Fibroblast of the aortic adventitia (primary cell): ENCODE results near the gene HEBP2. TPM values are rescaled to one million over a fixed set of nuclear protein-coding genes. Genes with fewer than 3 reads are reported as not detected.

Source experiments
- DNase-seq: peaks from one replicate; pipeline ENCODE4 v3.0.0-alpha.2; 2010; ENCODE audit warnings: low read depth
- H3K4me3 ChIP-seq: 2 replicates; pipeline ENCODE4 v1.5.1; 2011; ENCODE audit warnings: low read depth, mild to moderate bottlenecking, control low read depth, low read length, moderate library complexity
- total RNA-seq: library from RNA; depleted of rRNA; stranded (reverse); fragments of >200 nt; gene quantifications from 2 replicates; pipeline ENCODE4 v1.2.3, GENCODE V29; 2012; ENCODE audit warnings: low replicate concordance
- TF ChIP-seq, protein P1 (sequence below): IDR thresholded peaks from 2 replicates; pipeline ENCODE4 v1.5.1; 2011; ENCODE audit warnings: mild to moderate bottlenecking, low read length, control low read depth, inconsistent platforms; ENCODE audit not compliant: insufficient read depth

HEBP2 gene
- total RNA-seq, 1 donor = 17.1 TPM

DNA sequence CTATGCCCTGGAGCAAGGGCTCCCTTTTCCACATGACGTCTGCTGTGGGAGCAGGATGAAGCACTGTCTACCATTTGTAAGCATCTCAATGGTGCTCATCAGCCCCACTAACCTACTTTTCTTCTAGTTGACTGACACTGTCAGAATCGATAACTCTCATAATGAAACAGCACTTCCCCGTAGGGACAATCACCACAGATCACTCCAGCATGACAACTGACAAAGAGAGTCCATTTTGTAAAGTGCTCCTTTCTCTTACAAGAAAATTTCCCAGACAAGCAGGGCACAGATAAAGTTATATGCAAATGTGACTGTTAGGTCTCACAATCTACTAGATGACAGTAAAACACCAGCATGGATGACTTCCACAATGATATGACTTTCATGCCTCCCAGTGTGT is 46.4 kb downstream of the HEBP2 start:
- DNase-seq = no peak
- no peak overlapping the region for H3K4me3 ChIP-seq
- TF ChIP-seq, protein P1, sequence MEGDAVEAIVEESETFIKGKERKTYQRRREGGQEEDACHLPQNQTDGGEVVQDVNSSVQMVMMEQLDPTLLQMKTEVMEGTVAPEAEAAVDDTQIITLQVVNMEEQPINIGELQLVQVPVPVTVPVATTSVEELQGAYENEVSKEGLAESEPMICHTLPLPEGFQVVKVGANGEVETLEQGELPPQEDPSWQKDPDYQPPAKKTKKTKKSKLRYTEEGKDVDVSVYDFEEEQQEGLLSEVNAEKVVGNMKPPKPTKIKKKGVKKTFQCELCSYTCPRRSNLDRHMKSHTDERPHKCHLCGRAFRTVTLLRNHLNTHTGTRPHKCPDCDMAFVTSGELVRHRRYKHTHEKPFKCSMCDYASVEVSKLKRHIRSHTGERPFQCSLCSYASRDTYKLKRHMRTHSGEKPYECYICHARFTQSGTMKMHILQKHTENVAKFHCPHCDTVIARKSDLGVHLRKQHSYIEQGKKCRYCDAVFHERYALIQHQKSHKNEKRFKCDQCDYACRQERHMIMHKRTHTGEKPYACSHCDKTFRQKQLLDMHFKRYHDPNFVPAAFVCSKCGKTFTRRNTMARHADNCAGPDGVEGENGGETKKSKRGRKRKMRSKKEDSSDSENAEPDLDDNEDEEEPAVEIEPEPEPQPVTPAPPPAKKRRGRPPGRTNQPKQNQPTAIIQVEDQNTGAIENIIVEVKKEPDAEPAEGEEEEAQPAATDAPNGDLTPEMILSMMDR = no peak

GRCh38 chr6:138451043-138451442 is 47.0 kb downstream of the HEBP2 start:
- no peak overlapping the region for H3K4me3 ChIP-seq
- TF ChIP-seq, protein P1 = no peak
- DNase-seq = no peak

DNA sequence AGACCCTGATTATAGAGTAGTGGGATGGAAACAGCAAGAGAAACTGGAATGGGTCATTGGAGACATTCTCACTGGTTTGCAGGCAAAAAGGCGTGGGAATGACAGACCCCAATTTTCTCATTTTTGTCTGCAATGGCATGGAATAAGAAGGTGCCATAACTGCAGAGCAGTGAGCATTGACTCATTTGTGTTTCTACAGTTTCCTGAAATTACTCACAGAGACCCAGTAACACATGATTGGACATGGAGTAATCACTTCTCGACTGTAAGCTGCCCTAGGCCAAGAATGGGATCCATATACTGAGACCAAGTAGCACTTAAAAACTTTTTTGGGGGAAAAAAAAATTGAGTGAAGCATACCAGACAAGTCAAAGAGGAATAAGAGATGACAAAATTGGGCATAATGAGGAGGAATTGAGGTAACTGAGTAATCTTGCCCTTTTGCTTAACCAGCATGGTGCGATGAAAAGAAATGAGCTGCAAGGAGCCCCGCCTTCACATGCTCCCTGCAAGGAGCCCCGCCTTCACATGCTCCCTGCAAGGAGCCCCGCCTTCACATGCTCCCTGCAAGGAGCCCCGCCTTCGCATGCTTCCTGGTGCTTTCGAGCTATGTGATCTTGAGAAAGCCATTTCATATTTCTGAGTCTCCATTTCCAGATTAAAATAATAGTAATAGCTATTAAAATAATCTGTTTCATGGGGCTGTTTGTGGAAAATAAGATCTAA is 51.1 kb downstream of the HEBP2 start:
- H3K4me3 ChIP-seq = no peak overlapping the region
- TF ChIP-seq, protein P1 = no peak
- DNase-seq = peak; percentile 2

- H3K4me3 ChIP-seq = no peak overlapping the region
- TF ChIP-seq, protein P1 = no peak
- DNase-seq = peak; percentile 46
Observed at GRCh38 chr6:138455746-138456400, 51.9 kb downstream of the HEBP2 start.

GRCh38 chr6:138456401-138456790 is 52.4 kb downstream of the HEBP2 start:
- DNase-seq = no peak
- no peak overlapping the region for H3K4me3 ChIP-seq
- TF ChIP-seq, protein P1 = no peak

GRCh38 chr6:138461647-138462046 is 57.6 kb downstream of the HEBP2 start:
- no peak overlapping the region for H3K4me3 ChIP-seq
- TF ChIP-seq, protein P1 = no peak
- DNase-seq = no peak
